Measurements from ENCODE around the gene ZC2HC1C. TPM values are rescaled to one million over a fixed set of nuclear protein-coding genes. Genes with fewer than 3 reads are reported as not detected.

The ZC2HC1C gene
- total and polyA plus RNA-seq, 9 of the 15 experiments (the other 6 are each of a cell fraction or from before 2014, with no cell fraction given) = 6.3 to 9.2 (median 7.7) TPM

DNA sequence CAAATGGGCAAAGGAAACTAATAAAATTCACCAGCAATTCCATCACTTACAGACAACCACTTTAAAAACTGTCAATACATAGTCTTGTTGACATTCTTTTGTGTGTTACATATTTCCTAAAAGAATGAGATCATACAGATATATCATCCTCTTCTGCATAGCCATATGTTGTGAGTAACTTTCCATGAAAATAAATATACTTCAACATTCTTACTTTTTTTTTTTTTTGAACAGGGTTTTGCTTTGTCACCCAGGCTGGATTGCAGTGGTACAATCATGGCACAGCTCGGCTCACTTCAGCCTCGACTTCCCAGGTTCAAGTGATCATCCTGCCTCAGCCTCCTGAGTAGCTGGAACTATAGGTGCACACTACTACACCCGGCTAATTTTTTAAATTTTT lies 20.9 kb downstream of the ZC2HC1C start:
- peaks cover 34% of the 10 kb centered on the region; the same call in 2 of the 3 replicates for H3K36me3 ChIP-seq (ENCODE audit: control insufficient read depth, insufficient read depth, low read length)

More for the DNA sequence above, 20.9 kb downstream of the ZC2HC1C start:
- Histone ChIP-seq H3K9me3 (replicated peaks; ENCODE audit: control insufficient read depth, insufficient read depth, low read depth, low read length) (no peaks in the 10 kb centered on the region), H3K79me2 (ENCODE audit: control insufficient read depth, insufficient read depth, low read length) (no peaks in the 10 kb centered on the region), H2AFZ (ENCODE audit: low read depth, low read length) (no peak overlapping the region), H3K9me1 (ENCODE audit: control insufficient read depth, insufficient read depth, low read length) (no peaks in the 10 kb centered on the region), H3K27ac (ENCODE audit: extremely low read depth, low read depth, low read length) (no peak overlapping the region), H3K4me1 (replicated peaks in 1 of 2; ENCODE audit: control insufficient read depth in 2 of 2, insufficient read depth in 2 of 2, low read length in 2 of 2) (no peaks in the 10 kb centered on the region), H3K4me3 (no peak overlapping the region), H4K20me1 (replicated peaks; ENCODE audit: control insufficient read depth, insufficient read depth, low read length) (no peaks in the 10 kb centered on the region), H3K4me2 (ENCODE audit: insufficient read depth, low read length) (no peak overlapping the region), H3K9ac (ENCODE audit: insufficient read depth in 1 of 2, low read depth in 2 of 2, low read length in 2 of 2) (no peak overlapping the region), H3K27me3 (ENCODE audit: control insufficient read depth in 2 of 2, insufficient read depth in 2 of 2, low read length in 2 of 2) (no peaks in the 10 kb centered on the region)
- no peak for FAIRE-seq
- no peak for ATAC-seq
- 69% methylated on average over 3 of the region's 3 CpGs for WGBS (ENCODE audit: insufficient coverage, low coverage, missing lambda C conversion rate)
- in situ Hi-C loops (cut with MboI) (no loop called here), intact Hi-C loops (cut with micrococcal nuclease) (no loop called here)
- ChIA-PET CTCF (ENCODE audit: low intra/inter-chr PET ratio) (no interaction called here), POLR2A (interaction anchor here (1.1 kb wide), 1 partner anchor 9 kb away, joined by 3 read pairs; no protein-coding TSS in a partner anchor)
- BruUV-seq (replicated peaks) = no TSS peak
- no peak for DNase-seq (ENCODE audit: extremely low read depth in 1 of 4, low spot score in 3 of 4)
- TF ChIP-seq IRF2 (CRISPR knock-in tag; IDR thresholded peaks at IDR 0.05) (no peak), CUX1 (CRISPR knock-in tag; IDR thresholded peaks at IDR 0.05) (no peak)

All from K562 (cell line).